GM19193 (cell line): Measurements from ENCODE around the gene MCTP2.

ENCODE experiments used
- POLR2A ChIP-seq: IDR thresholded peaks from 4 replicates; pipeline ENCODE4 v1.6.1; 2011; ENCODE audit not compliant: insufficient read depth, insufficient read length; ENCODE audit errors: extremely low read depth

MCTP2 gene

GRCh38 chr15:94443186-94443585 is 211.8 kb downstream of the MCTP2 start:
- TF ChIP-seq POLR2A, result no peak

GRCh38 chr15:94445566-94446160 is 214.3 kb downstream of the MCTP2 start:
- no peak for TF ChIP-seq POLR2A

GRCh38 chr15:94446441-94446840 is 215.1 kb downstream of the MCTP2 start:
- TF ChIP-seq POLR2A, result no peak

GRCh38 chr15:94451466-94451865 is 220.1 kb downstream of the MCTP2 start:
- TF ChIP-seq POLR2A, result no peak

- TF ChIP-seq POLR2A, result no peak
Measured at GRCh38 chr15:94453227-94453988, 222.0 kb downstream of the MCTP2 start.

- no peak for TF ChIP-seq POLR2A
Measured at GRCh38 chr15:94455297-94455696, 223.9 kb downstream of the MCTP2 start.

GRCh38 chr15:94456226-94456625 is 224.9 kb downstream of the MCTP2 start:
- no peak for TF ChIP-seq POLR2A

GRCh38 chr15:94457661-94458060 is 226.3 kb downstream of the MCTP2 start:
- TF ChIP-seq POLR2A, result no peak

- no peak for TF ChIP-seq POLR2A
Measured at GRCh38 chr15:94460624-94461023, 229.3 kb downstream of the MCTP2 start.

GRCh38 chr15:94467034-94467433 is 235.7 kb downstream of the MCTP2 start:
- no peak for TF ChIP-seq POLR2A

- TF ChIP-seq POLR2A, result no peak
Measured at GRCh38 chr15:94470492-94470891, 239.1 kb downstream of the MCTP2 start.

GRCh38 chr15:94476686-94477085 is 245.3 kb downstream of the MCTP2 start:
- no peak for TF ChIP-seq POLR2A

- no peak for TF ChIP-seq POLR2A
Measured at GRCh38 chr15:94477913-94478553, 246.7 kb downstream of the MCTP2 start.

GRCh38 chr15:94478763-94479162 is 247.4 kb downstream of the MCTP2 start:
- TF ChIP-seq POLR2A, result no peak

GRCh38 chr15:94480289-94480834 is 249.0 kb downstream of the MCTP2 start:
- TF ChIP-seq POLR2A, result no peak
